Measurements from ENCODE around the gene CRB1.

CRB1 gene

GRCh38 chr1:197313713-197314112 is 45.7 kb downstream of the CRB1 start:
- DNase-seq (ENCODE audit: low read depth): no peak
- in situ Hi-C loops (cut with HindIII; ENCODE audit: low sequenced_read_pairs): no loop called here
- TF ChIP-seq, protein P1, sequence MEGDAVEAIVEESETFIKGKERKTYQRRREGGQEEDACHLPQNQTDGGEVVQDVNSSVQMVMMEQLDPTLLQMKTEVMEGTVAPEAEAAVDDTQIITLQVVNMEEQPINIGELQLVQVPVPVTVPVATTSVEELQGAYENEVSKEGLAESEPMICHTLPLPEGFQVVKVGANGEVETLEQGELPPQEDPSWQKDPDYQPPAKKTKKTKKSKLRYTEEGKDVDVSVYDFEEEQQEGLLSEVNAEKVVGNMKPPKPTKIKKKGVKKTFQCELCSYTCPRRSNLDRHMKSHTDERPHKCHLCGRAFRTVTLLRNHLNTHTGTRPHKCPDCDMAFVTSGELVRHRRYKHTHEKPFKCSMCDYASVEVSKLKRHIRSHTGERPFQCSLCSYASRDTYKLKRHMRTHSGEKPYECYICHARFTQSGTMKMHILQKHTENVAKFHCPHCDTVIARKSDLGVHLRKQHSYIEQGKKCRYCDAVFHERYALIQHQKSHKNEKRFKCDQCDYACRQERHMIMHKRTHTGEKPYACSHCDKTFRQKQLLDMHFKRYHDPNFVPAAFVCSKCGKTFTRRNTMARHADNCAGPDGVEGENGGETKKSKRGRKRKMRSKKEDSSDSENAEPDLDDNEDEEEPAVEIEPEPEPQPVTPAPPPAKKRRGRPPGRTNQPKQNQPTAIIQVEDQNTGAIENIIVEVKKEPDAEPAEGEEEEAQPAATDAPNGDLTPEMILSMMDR (IDR thresholded peaks at IDR 0.05; ENCODE audit: low read depth, low read length, missing control alignments): no peak
- no peak overlapping the region for H3K4me3 ChIP-seq (ENCODE audit: low read depth, low read length)

GRCh38 chr1:197314682-197315081 is 46.6 kb downstream of the CRB1 start:
- in situ Hi-C loops (cut with HindIII; ENCODE audit: low sequenced_read_pairs): no loop called here
- DNase-seq (ENCODE audit: low read depth): no peak
- no peak overlapping the region for H3K4me3 ChIP-seq (ENCODE audit: low read depth, low read length)
- TF ChIP-seq, protein P1 (IDR thresholded peaks at IDR 0.05; ENCODE audit: low read depth, low read length, missing control alignments): peak; percentile 6

DNA sequence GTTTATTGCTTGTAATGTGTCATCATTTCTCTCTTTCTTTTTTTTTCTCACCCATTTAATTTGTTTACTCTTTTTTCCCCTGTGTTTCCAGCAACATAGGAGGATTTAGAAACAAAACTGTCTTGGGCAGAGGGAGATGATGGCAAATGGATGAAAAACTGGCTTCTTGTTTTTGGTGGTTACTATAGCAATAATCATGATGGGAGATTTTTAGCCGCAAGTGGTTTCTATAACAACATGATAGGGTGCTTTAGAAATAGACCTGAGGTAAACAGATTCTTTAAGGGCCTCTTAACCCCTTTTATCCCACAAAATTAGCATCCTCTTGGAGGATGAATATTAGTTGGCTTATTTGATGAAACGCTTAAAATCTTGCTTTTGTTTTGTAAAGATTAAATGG is 51.6 kb downstream of the CRB1 start:
- TF ChIP-seq, protein P1 (IDR thresholded peaks at IDR 0.05; ENCODE audit: low read depth, low read length, missing control alignments): no peak
- in situ Hi-C loops (cut with HindIII; ENCODE audit: low sequenced_read_pairs): no loop called here

GRCh38 chr1:197320991-197321531 is 53.0 kb downstream of the CRB1 start:
- peak; percentile 96 for DNase-seq (ENCODE audit: low read depth)
- no peak overlapping the region for H3K4me3 ChIP-seq (ENCODE audit: low read depth, low read length)
- TF ChIP-seq, protein P1 (IDR thresholded peaks at IDR 0.05; ENCODE audit: low read depth, low read length, missing control alignments): no peak
- in situ Hi-C loops (cut with HindIII; ENCODE audit: low sequenced_read_pairs): no loop called here

More for the DNA sequence above, 51.6 kb downstream of the CRB1 start:
- no peak overlapping the region for H3K4me3 ChIP-seq (ENCODE audit: low read depth, low read length)
- DNase-seq (ENCODE audit: low read depth): no peak

- H3K4me3 ChIP-seq (ENCODE audit: low read depth, low read length): no peak overlapping the region
- in situ Hi-C loops (cut with HindIII; ENCODE audit: low sequenced_read_pairs): no loop called here
- DNase-seq (ENCODE audit: low read depth): no peak
- TF ChIP-seq, protein P1 (IDR thresholded peaks at IDR 0.05; ENCODE audit: low read depth, low read length, missing control alignments): no peak
Observed at GRCh38 chr1:197321811-197322210, 53.8 kb downstream of the CRB1 start.

- H3K4me3 ChIP-seq (ENCODE audit: low read depth, low read length): no peak overlapping the region
- DNase-seq (ENCODE audit: low read depth): no peak
- TF ChIP-seq, protein P1 (IDR thresholded peaks at IDR 0.05; ENCODE audit: low read depth, low read length, missing control alignments): peak; percentile 51
- in situ Hi-C loops (cut with HindIII; ENCODE audit: low sequenced_read_pairs): no loop called here
Observed at GRCh38 chr1:197327776-197328364, 59.8 kb downstream of the CRB1 start.

Measured in astrocyte of the cerebellum (primary cell).